K562 (cell line): Measurements from ENCODE around the gene LEPROT. TPM values are rescaled to one million over a fixed set of nuclear protein-coding genes. Genes with fewer than 3 reads are reported as not detected.

Experiments used
- ASH1L ChIP-seq: fragments of 450-650 bp; IDR thresholded peaks from 2 replicates; pipeline ENCODE4 v1.6.1; 2018; ENCODE audit warnings: borderline replicate concordance, mild to moderate bottlenecking, low read depth; ENCODE audit not compliant: partially characterized antibody
- ATF1 ChIP-seq, 2 experiments: fragments of 450-650 bp in 1 of 2; IDR thresholded peaks; 2 replicates each; pipeline ENCODE4 v1.6.1; 2016; ENCODE audit warnings: missing compliant biosample characterization in 1 of 2, missing genetic modification characterization in 1 of 2
- FOXM1 ChIP-seq, 2 experiments: fragments of 450-650 bp in 1 of 2; sonication (generic) in 1 of 2; formaldehyde crosslinking in 1 of 2; IDR thresholded peaks; 2 replicates each; pipeline versions ENCODE4 v1.6.1 to v1.9.0; 2017 to 2022; ENCODE audit warnings: low read depth in 2 of 2, mild to moderate bottlenecking in 2 of 2, missing genetic modification reagents in 1 of 2, moderate library complexity in 1 of 2
- MTA3 ChIP-seq: fragments of 450-650 bp; formaldehyde crosslinking; IDR thresholded peaks from 2 replicates; pipeline ENCODE4 v1.6.1; 2017; ENCODE audit warnings: mild to moderate bottlenecking, borderline replicate concordance
- PBX2 ChIP-seq, 2 experiments: IDR thresholded peaks in 1 of 2; conservative IDR thresholded peaks in 1 of 2; 2 replicates each; pipeline ENCODE4 v1.6.1; 2016; ENCODE audit warnings: low read depth in 2 of 2, mild to moderate bottlenecking in 1 of 2, missing compliant biosample characterization in 1 of 2, missing genetic modification characterization in 1 of 2, moderate library complexity in 1 of 2
- POLR2G ChIP-seq: fragments of 200-400 bp; formaldehyde crosslinking; IDR thresholded peaks from 2 replicates; pipeline ENCODE4 v1.6.1; 2017; ENCODE audit warnings: low read depth, mild to moderate bottlenecking, antibody characterized with exemption, low read length, moderate library complexity
- TRIM24 ChIP-seq, 2 experiments: fragments of 450-650 bp; IDR thresholded peaks; 2 replicates each; pipeline ENCODE4 v1.6.1; 2016
- USF2 ChIP-seq: sonication (generic); formaldehyde crosslinking; IDR thresholded peaks from 2 replicates; pipeline ENCODE4 v1.5.0; 2020; ENCODE audit warnings: missing genetic modification reagents
- ZBED1 ChIP-seq: IDR thresholded peaks from 2 replicates; pipeline ENCODE4 v1.6.1; 2014
- ZNF212 ChIP-seq: fragments of 450-650 bp; formaldehyde crosslinking; IDR thresholded peaks from 2 replicates; pipeline ENCODE4 v1.4.0; 2020; ENCODE audit warnings: mild to moderate bottlenecking
- ZNF24 ChIP-seq: fragments of 450-650 bp; IDR thresholded peaks from 2 replicates; pipeline ENCODE4 v1.6.1; 2016
- ZNF318 ChIP-seq, 2 experiments: fragments of 450-650 bp; IDR thresholded peaks; 2 replicates each; pipeline ENCODE4 v1.6.1; 2016; ENCODE audit warnings: mild to moderate bottlenecking in 2 of 2, borderline replicate concordance in 1 of 2, low read depth in 1 of 2, moderate library complexity in 1 of 2
- ZNF408 ChIP-seq: fragments of 250-450 bp; sonication (Bioruptor Pico); IDR thresholded peaks from 2 replicates; pipeline ENCODE4 v1.4.0; 2020; ENCODE audit warnings: low read depth, mild to moderate bottlenecking, moderate library complexity
- polyA plus RNA-seq, 8 experiments: library from polyadenylated mRNA; depleted of rRNA in 4 of 8; stranded (reverse) in 5 of 8; unstranded in 3 of 8; fragments of >200 nt; fragmentation: Nextera tagmentation in 2 of 8; fragmentation: Illumina TruSeq in 1 of 8; extraction: Ambion mirVana in 2 of 8; extraction: Trizol in 1 of 8; gene quantifications; 2 replicates each; pipeline versions ENCODE4 v1.2.1 to v1.2.3, GENCODE V29; 2011 to 2014; ENCODE audit warnings: inconsistent platforms in 1 of 8, missing spikeins in 1 of 8
- total RNA-seq, 7 experiments: library from RNA; depleted of rRNA in 6 of 7; stranded (reverse); fragments of >200 nt in 6 of 7; fragmentation: Illumina TruSeq in 2 of 7; extraction: Trizol in 2 of 7; gene quantifications; 2 replicates each; pipeline versions ENCODE4 v1.2.1 to v1.2.3, GENCODE V29; 2011 to 2021; ENCODE audit warnings: low replicate concordance in 1 of 7

LEPROT gene
- total and polyA plus RNA-seq, 9 of the 15 experiments (the other 6 are each of a cell fraction or from before 2014, with no cell fraction given), result 28.1 to 97.5 (median 45.8) TPM

- TF ChIP-seq FOXM1 (IDR thresholded peaks at IDR 0.05; ENCODE audit: low read depth), result no peak
- no peak for TF ChIP-seq FOXM1 (CRISPR knock-in tag; IDR thresholded peaks at IDR 0.05; ENCODE audit: low read depth)
- 0 out of 4 replicates have a peak, but pooled peaks of 1 of the 2 experiments have one; percentile 12 for TF ChIP-seq ZNF318 (IDR thresholded peaks at IDR 0.05; ENCODE audit: borderline replicate concordance in 1 of 2, low read depth in 1 of 2)
- TF ChIP-seq ZNF408 (CRISPR knock-in tag), result no peak
- TF ChIP-seq TRIM24 (IDR thresholded peaks at IDR 0.05), result no peak
- TF ChIP-seq ASH1L, result no peak
- TF ChIP-seq ATF1 (CRISPR knock-in tag; IDR thresholded peaks at IDR 0.05), result no peak
- TF ChIP-seq ATF1 (tag; IDR thresholded peaks at IDR 0.05), result no peak
- no peak for TF ChIP-seq PBX2 (CRISPR knock-in tag; IDR thresholded peaks at IDR 0.05; ENCODE audit: low read depth)
- TF ChIP-seq PBX2 (tag; conservative IDR thresholded peaks at IDR 0.05; ENCODE audit: low read depth), result peak; percentile 68
- 0 out of 2 replicates have a peak, but pooled peaks have one; percentile 48 for TF ChIP-seq MTA3
- TF ChIP-seq POLR2G, result no peak
- TF ChIP-seq USF2 (CRISPR knock-in tag), result peak; percentile 83
- no peak for TF ChIP-seq ZNF212 (CRISPR knock-in tag)
- peak; percentile 31; the same call in 1 of the 2 replicates for TF ChIP-seq ZBED1
- no peak for TF ChIP-seq ZNF24
These were observed 2.1 kb downstream of the LEPROT start (continued) for GRCh38 chr1:65422241-65423203.
